NCI-H1092 (cell line): ENCODE data around the gene SEC22B.
"Not testable (repeated sequence)": the region's sequence is repeated elsewhere in the genome, so short reads cannot be mapped to it uniquely, and the experiment has no call there.

Source experiments
- DNase-seq: peaks from one replicate; lab custom pipeline; 2025; lab: John Stamatoyannopoulos, UW

Gene SEC22B

DNA sequence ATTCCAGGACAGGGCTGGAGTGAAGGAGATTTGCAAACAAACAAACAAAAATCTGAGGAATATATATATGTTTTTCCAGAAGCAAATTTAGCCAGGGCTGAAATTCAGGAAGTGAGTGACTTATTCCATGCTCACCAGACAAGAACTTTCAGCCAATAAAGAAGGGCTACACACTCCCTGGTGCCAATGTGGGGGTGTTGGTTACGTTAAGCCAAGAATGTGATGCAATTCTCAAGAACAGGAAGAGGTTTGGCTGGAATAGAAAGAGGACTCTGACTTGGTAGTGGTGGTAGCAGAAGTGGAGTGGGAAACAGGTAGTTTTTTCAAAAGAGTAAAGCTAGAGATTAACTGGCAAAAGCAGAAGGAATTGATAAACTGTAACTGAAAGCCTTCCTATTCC, 31.7 kb downstream of the SEC22B start:
- not testable (repeated sequence) for DNase-seq

DNA sequence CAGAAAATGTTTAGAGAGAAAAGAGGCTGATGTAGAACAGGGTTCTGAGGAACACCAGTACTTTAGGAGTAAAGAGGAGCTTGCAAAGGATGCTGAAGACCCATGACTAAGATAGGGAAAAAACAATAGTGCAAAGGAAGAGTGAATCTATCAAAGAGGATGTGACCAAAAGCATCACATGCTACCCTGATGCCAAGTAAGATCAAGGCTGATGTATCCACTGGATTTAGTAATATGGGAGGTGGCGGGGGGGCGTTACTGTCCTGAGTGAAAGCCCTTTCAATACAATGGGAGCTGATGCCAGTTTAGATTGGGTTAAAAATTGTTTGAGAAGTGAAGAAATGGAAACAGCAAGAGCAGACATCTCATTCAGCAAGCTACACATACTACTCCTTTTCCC, 32.2 kb downstream of the SEC22B start:
- not testable (repeated sequence) for DNase-seq

DNA sequence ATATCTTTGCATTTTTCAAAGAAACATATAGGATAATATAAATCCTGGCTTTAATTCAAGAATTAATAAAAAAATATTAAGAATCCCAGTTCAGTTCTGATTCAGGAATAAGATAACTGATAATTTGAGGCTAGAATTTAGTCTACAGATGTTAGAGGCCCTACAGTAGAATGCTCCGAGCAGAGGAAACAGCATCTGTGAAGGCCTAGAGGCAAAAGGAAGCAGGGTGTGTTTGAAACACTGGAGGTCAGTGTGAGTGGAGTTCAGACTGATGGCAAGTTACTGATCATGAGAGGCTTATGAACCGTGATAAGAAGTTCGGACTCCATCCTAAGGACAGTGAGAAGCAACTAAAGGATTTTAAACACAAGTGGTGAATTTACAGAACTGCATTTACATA, 33.0 kb downstream of the SEC22B start:
- not testable (repeated sequence) for DNase-seq

DNA sequence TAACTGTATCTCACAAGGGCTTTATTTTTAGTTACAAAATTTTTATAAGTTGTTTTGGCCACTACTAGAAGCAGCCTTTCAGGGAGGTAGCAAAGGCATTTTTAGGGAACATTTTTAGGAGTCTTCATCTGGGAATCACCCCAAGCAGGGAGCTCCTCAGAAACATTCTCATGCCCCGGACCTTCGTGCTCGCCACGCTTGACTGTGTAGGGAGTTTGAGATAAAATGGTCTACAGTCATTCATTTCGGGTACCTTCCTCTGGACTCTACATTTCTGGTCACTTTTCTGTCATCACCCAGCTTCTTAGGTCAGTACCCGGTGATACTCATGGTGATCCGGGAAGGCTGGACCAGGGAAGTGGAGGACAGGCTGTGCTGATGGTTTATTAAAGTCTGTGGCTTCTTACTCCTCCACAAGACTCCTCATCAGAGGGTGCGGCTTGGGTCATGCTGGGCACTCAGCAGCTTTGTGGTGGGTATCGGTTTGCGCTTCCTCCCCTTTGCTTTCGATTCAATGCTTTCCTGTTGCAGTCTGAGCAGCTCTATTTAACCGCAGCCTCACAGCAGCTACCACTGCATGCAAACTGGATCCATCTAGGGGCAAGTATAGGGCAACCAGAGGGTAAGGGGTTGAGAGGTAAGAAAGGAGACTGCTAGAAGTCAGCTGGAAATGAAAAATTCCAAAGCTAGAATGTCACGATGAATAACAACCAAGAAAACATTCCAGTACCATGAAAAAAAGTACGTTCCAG, 33.6 kb downstream of the SEC22B start:
- not testable (repeated sequence) for DNase-seq

DNA sequence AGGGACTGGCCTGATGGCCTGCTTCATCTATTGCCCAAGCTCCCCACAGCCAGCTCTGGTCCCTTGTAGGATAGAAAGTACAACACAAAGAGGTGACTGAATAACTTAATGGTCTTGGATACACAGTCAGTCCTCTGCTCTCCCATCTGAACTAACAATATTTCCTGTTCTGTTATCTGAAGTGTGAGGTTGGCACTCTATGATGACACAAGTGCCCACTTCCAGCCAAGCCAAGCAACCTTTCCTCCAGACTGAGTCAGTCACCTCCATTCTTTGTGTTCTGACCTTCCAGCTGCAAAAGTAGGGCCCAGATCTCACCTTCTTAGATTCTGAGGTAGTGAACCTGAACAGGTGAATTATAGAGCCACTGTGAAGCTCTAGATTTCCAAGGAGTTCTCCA, 34.5 kb downstream of the SEC22B start:
- DNase-seq: not testable (repeated sequence)

DNA sequence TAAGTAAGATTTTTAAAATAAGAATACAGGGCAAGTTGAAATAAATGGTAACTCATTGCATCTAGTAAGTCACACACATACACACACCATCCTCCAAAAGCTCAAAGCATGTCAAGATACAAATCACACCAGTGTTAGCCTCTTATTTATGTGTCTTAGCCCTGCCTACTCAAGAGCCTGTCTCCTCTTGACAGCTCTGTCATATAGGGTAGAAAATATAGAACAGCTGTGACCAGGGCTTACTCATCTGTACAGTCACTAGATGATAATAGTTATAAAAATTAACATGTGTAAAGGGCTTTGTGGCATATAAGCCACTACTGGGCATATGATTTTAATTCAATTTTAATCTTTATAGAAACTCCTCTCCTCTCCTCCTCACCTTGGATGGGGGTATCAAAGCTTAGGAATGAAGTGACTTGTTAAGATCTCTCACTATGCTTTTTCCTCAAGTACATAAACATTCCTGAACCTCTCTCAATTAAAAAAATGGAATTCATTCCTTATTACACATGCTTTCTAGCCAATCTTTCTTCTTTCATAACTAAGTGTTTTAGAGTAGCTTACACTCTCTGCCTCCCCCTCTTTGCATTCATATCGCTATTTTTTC, 35.6 kb downstream of the SEC22B start:
- not testable (repeated sequence) for DNase-seq

DNA sequence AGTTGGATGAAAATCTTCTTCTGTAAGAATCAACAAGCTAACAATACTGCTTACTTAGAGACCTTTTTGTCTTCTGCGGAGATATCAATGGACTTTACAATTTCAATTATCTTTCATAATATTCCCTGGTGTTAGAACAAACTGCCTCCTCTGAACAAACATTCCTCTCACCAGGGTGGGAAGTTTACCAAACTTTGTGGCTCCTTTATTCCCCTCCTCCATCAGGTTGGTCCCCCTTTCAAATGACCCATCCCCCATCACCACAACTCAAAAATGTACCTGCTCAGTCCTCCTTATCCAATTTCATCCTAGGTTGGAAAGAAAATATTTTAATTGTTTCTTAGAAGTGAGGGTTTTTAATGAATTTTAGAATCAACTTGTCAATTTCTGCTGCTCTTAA, 40.2 kb downstream of the SEC22B start:
- DNase-seq: not testable (repeated sequence)

DNA sequence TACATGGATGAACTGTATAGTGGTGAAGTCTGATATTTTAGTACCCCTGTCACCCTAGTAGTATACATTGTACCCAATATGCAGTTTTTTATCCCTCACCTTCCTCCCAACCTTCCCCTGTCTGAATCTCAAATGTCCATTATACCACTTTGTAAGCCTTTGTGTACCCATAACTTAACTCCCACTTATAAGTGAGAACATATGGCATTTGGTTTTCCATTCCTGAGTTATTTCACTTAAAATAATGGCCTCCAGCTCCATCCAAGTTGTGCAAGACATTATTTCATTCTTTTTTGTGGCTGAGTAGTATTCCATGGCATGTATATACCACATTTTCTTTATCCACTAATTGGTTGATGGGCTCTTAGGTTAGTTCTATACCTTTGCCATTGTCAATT, 42.4 kb downstream of the SEC22B start:
- DNase-seq: not testable (repeated sequence)

DNA sequence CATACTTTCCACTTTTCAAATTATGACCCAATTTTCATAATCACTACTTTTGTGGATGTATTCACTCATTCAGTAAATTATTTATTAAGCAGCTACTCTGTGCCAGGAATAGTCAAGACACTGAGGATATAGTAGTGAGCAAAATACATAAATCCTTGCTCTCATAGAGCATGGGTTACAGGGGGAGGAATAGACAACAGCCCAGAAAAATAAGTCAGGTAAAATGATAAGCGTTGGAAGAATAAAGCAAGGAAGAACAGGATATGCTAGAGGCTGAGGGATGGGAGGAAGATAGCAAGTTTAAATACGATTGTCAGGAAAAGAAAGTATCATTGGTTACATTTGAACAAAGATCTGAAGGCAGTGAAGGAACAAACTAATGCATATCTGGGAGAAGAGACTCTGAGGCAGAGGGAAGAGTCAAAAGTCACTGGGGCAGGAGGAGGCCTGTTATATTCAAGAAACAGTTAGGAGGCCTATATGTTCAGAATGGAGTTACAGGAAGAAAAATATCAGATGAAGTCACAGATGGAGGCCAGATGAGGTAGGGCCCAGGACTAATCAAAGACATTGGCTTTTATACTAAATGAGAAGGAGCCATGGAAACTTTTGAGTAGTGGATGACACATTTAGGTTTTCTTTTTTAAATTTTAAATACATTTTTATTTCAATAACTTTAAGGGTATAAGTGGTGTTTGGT, 42.9 kb downstream of the SEC22B start:
- DNase-seq: no peak

DNA sequence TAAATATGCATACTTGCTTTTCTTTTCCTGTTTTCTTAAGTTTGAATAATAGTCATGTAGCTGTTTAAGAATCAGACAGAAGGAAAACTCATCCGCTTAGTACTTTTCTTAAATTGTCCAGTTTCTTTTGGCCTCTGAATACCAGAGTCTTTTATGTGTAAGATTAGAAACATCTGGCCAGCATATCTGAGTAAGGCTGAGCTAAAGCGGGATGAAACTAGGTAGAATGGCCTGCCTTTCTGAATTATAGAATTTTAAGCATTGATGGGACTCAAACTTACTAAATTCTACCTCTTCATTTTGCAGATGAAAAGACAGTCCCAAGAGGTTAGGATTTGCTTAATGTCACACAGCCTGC, 43.9 kb downstream of the SEC22B start:
- not testable (repeated sequence) for DNase-seq

DNA sequence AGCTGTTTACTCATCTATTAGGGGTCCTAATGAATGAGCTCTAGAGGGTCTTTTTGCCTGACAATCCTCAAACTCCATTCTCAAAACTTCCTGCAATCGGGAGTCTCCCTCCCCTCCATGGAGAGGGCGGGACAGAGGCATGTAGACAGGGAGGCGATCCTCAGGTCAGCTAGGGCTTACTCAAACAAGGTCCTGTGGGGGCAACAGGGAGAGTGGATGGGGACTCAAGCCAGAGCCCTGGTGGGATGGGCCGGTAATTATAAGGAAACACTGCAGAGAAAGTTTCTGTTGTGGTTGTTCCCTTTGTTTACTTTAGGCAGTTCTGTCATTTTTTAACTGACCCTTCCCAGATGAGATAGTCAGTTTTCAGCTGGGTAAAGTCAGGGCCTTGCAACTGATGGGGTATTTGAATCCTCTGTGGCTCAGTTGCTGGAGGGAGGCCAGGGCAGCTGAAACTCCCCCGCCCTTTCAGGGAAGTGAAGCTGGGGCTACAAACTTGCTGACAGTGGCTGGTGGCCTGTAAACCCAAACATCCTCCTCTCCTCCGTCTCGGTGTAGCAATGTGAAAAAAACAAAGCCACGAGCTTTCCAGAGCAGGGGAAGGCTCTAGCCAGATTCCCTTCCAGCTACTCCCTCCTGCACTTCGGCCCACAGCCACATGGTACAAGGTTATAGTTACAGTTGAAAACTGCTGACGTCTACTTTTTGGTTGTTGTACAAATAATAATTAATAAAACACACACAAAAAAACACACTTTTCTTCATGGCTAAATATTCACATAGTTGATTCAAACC, 44.5 kb downstream of the SEC22B start:
- not testable (repeated sequence) for DNase-seq

DNA sequence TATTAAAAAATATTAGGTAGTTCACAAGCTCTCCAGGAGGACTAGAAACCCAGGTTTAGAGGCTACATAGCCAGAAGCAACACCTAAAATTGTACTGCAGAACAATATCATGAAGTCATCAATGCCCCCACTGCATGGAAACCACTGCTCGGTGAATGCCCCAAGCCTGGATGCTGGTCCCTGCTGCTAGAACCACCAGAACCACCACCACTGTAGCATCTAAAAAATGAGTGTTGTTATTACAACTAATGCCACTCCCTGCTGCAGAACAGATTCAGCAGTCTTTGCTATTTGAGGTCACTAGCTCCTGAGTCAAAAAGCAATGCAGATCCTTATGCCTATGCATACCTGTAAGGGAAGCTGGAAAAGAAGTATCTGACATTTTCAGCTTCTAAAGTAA, 48.4 kb downstream of the SEC22B start:
- not testable (repeated sequence) for DNase-seq

DNA sequence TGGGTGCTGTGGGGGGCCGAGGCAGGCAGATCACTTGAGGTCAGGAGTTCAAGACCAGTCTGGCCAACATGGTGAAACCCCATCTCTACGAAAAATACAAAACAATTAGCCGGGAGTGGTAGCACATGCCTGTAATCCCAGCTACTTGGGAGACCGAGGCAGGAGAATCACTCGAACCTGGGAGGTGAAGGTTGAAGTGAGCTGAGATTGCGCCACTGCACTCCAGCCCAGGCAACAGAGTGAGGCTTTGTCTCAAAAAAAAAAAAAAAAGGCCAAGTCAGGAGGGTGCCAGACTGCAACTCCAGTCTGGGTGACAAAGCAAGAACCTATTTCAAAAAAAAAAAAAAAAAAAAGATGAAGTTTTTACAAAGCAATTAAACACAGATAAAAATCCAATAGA, 50.1 kb downstream of the SEC22B start:
- DNase-seq: not testable (repeated sequence)

DNA sequence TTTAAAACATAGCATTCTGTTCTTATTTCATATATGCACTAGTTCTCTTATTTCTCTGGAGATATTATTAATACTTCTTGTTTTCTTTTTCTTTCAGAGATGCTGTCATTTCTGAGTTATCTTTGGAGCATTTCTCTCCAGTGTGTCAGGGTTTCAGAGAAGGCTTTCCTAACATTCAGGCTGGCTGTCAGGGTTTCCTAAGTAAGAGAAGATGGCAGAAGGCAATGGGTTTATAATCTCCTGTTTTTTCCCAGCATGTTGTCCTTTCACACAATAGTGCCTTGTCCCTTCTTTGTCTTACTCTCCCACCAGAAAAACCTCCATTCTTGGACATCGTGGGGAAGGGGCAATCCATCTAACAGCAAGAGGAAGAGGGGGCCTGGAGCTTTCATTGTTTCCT, 51.7 kb downstream of the SEC22B start:
- not testable (repeated sequence) for DNase-seq

DNA sequence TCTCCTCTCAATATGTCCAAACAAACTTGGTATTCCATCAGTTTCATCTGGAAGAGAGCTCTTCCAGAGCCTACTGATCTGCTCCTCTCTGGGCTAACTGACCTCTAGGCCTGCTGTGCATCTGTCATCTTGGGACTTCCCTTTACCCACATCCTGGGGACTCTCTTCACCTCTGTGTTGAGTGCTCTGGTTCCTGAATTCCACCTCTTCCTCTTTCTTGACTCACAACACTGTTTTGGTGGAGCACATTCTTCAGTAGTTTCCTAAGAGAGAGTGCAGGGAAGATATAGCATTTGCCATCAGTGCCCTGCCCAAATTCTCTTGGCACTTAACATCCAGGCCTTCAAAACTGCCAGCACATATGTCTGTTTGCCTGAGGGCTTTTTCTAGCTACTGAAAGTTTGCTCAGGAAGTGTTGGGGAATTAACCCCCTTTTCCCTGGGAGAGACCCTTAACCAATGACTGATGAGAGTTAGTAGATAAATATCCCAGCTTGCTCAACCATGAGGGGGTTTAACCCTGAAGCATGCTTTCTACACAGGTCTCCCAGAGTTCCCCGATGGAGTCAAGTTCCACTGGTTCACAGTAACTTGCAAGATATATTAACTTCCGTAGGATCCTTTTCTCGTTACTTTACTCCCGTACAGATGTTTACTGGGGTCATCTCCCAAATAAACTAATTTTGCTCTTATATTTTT, 52.4 kb downstream of the SEC22B start:
- DNase-seq: not testable (repeated sequence)

DNA sequence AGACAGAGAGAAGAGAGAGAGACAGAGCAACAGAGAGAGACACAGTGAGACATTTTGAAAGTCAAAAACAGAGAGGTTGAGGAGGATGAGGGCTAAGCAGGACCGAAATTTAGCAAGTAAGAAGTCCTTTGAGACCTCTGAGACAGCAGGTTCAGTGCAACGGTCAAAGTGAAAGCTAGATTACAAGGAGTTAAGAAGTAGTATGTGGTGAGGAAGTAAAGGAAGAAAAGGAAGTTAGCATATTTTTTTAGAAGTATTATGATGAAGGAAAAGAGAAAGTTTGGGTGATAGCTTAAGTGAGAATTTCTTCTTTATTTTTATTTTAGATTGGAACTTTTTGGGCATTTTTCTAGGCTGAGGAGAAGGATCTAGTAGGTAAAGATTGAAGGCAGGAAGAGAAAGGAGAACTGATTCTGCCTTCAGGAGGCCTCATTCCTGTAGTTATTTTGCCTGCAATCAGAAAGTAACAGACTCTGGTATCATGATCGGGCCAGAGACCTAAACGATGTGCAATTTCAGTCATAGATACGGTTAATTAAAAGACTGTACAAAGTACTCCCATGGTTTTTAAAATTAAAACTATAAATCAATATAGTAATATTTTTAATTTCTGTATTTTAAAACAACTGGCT, 53.9 kb downstream of the SEC22B start:
- not testable (repeated sequence) for DNase-seq

DNA sequence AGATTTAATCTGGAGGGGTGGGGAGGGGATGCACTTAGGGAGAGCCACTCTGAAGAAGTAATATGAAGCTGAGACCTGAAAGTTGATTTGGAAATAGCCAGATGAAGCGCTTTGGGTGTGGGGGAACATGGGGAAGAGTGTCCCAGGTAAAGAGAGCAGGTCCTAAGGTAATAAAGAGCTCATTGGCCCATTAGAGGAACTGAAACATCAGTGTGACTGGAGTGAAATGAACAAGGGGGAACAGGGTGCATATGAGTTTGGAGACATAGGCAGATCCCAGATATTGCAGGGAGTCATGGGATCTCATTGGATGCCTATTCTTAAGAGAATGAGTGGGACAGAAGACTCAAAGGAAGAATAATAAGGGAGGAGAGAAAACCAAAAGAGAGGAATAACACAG, 54.5 kb downstream of the SEC22B start:
- DNase-seq: not testable (repeated sequence)

DNA sequence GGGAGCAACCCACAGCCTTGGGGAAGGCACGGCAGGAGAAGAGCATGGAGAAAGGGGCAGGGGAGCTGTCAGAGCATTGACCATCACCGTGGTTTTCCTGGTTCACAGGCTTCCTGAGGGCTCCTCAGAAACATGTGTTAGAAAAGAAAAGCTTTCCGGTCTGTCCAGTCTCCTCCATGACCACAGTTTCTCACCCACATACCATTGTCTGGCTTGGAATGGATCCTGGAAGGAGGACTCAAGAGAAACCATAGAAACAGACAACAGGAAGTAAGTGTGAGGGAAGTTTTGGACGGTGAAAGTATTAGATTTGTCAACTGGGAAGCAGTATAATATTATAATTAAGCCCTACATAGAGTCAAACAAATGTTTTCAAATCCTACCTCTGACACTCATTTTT, 55.8 kb downstream of the SEC22B start:
- DNase-seq: not testable (repeated sequence)

DNA sequence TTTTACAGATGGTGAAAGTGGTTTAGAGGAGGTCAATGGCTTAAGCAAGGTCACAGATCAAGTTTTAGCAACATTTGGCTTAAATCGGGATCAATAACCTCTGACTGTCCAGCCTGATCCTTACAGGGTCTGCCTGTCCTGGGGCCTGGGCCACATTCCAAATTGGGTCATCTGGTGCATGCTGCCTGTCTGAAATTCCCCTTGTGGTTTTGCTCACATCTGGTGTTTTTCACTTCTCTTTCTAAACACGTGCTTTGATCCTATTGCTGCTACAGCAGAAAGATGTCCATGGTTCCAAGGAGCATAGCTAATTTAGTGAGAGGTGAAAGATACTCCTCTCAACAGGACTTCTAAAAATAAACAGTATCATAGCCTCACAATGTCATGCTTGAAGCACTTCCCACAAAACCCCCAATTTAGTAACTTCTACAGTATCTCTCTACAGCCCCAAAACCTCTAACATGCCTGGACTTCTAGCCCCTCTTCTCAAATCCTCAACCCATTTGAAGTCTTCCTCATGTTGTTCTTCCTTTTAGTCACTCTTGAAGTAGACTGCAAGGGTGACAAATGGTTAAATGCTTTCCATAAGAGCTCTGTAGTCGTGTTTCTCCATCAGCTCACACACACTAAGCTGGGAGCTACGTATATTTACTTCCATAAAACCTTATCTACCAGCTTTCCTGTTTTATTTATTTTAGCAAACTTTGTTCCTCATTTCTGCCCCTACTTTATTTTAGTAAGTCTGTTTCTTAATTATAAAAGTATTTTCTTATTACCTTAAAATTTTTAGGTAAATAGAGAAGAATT, 58.7 kb downstream of the SEC22B start:
- not testable (repeated sequence) for DNase-seq

DNA sequence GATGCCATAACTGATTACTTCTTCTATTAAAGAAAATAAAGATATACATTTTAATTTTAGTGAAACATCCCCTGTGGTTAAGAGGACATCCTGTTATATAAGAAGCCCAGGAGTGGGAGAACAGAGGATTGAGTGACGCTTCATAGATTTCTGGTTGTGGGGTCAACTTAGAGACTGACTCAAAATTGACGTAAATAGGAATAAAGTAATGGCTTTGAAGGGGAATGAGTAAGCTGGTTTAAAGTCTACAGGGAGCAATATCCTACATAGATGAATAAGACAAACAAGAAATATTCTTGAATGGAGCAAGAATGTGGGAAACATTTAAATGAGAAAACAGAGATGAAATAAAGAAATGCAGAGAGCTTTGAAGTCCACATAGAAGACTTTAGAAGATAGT, 60.2 kb downstream of the SEC22B start:
- not testable (repeated sequence) for DNase-seq
